ENCODE data around the gene FAM76A.

DNA sequence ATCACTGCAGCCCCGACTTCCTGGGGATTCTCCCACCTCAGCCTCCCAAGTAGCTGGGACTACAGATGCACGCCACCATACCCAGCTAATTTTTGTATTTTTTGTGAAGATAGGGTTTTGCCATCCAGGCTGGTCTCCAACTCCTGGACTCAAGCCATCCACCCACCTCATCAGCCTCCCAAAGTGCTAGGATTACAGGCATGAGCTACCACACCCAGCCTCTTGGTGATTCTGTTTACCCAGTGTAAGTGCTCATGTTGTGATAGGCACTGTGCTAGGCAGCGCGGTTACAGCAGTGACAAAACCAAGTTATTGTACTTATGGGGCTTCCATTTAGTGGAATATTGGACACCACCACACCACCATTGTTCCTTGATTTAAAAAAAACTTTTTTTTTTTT, 37.6 kb downstream of the FAM76A start:
- TF ChIP-seq, protein P1, sequence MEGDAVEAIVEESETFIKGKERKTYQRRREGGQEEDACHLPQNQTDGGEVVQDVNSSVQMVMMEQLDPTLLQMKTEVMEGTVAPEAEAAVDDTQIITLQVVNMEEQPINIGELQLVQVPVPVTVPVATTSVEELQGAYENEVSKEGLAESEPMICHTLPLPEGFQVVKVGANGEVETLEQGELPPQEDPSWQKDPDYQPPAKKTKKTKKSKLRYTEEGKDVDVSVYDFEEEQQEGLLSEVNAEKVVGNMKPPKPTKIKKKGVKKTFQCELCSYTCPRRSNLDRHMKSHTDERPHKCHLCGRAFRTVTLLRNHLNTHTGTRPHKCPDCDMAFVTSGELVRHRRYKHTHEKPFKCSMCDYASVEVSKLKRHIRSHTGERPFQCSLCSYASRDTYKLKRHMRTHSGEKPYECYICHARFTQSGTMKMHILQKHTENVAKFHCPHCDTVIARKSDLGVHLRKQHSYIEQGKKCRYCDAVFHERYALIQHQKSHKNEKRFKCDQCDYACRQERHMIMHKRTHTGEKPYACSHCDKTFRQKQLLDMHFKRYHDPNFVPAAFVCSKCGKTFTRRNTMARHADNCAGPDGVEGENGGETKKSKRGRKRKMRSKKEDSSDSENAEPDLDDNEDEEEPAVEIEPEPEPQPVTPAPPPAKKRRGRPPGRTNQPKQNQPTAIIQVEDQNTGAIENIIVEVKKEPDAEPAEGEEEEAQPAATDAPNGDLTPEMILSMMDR (conservative IDR thresholded peaks at IDR 0.05; ENCODE audit: low read length), result no peak
- no peak for TF ChIP-seq EZH2phosphoT487 (IDR thresholded peaks at IDR 0.05; ENCODE audit: borderline replicate concordance)

Measured in Loucy (cell line).